ENCODE data around the gene NDUFS8.

Gene NDUFS8

GRCh38 chr11:68016904-68017817 lies 13.3 kb upstream of the NDUFS8 start:
- DNase-seq = no peak

- no peak for DNase-seq
Measured at GRCh38 chr11:68017980-68018729, 12.3 kb upstream of the NDUFS8 start.

GRCh38 chr11:68018730-68019190 lies 11.7 kb upstream of the NDUFS8 start:
- DNase-seq = no peak

GRCh38 chr11:68019486-68019885 lies 11.0 kb upstream of the NDUFS8 start:
- no peak for DNase-seq

GRCh38 chr11:68020575-68020974 lies 9.9 kb upstream of the NDUFS8 start:
- peak; percentile 72 for DNase-seq

- DNase-seq = peak; percentile 50
Measured at GRCh38 chr11:68021167-68021787, 9.2 kb upstream of the NDUFS8 start.

- DNase-seq = no peak
Measured at GRCh38 chr11:68022531-68022930, 8.0 kb upstream of the NDUFS8 start.

GRCh38 chr11:68024508-68024907 lies 6.0 kb upstream of the NDUFS8 start:
- no peak for DNase-seq

- no peak for DNase-seq
Measured at GRCh38 chr11:68025047-68025446, 5.4 kb upstream of the NDUFS8 start.

GRCh38 chr11:68026391-68027105 lies 3.9 kb upstream of the NDUFS8 start:
- DNase-seq = no peak

- no peak for DNase-seq
Measured at GRCh38 chr11:68027667-68028066, 2.8 kb upstream of the NDUFS8 start.

GRCh38 chr11:68028802-68029545 lies 1.5 kb upstream of the NDUFS8 start:
- peak; percentile 79 for DNase-seq

- no peak for DNase-seq
Measured at GRCh38 chr11:68031144-68031464, 623 bp downstream of the NDUFS8 start.

- DNase-seq = no peak
Measured at GRCh38 chr11:68032003-68032402, 1.5 kb downstream of the NDUFS8 start.

- DNase-seq = no peak
Measured at GRCh38 chr11:68032997-68033707, 2.7 kb downstream of the NDUFS8 start.

- no peak for DNase-seq
Measured at GRCh38 chr11:68033708-68034045, 3.2 kb downstream of the NDUFS8 start.

- DNase-seq = no peak
Measured at GRCh38 chr11:68035266-68035876, 4.9 kb downstream of the NDUFS8 start.

GRCh38 chr11:68036141-68036716 lies 5.7 kb downstream of the NDUFS8 start:
- DNase-seq = no peak

GRCh38 chr11:68036717-68037239 lies 6.3 kb downstream of the NDUFS8 start:
- DNase-seq = no peak

- DNase-seq = no peak
Measured at GRCh38 chr11:68037411-68038225, 7.1 kb downstream of the NDUFS8 start.

All from NCI-H226 (cell line).